OCI-LY3 (cell line): ENCODE measurements around the gene KDM4C.

ENCODE experiments used
- EZH2phosphoT487 ChIP-seq: fragments of 200-600 bp; shearing (Covaris generic); IDR thresholded peaks from 2 replicates; pipeline ENCODE4 v1.6.1; 2018; ENCODE audit warnings: antibody characterized with exemption, mixed run types, low read depth
- TF ChIP-seq, protein P1 (sequence below): fragments of 200-600, 300-600 bp; sonication (generic); IDR thresholded peaks from 2 replicates; pipeline ENCODE4 v1.5.1; 2014; ENCODE audit warnings: antibody characterized with exemption, low read length, low read depth

DNA sequence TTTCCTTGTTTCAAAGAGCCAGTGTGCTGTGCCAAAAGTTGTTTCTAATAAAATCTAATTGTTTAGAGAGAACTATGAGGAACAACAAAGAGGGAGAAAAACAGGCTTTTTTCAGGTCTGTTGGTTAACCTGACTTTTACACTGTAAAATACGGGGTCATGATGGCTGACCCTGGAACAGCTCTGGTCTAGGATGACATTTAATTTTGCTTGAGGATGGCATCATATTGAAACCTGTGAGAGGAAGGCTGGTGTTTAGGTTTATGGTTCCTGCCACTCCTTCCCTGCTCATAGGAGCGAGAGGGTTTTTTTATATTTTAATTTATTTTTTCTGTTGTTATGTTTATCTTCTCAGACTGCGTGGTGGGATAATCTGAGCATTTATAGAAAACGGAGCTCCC lies 327.6 kb downstream of the KDM4C start:
- TF ChIP-seq, protein P1, sequence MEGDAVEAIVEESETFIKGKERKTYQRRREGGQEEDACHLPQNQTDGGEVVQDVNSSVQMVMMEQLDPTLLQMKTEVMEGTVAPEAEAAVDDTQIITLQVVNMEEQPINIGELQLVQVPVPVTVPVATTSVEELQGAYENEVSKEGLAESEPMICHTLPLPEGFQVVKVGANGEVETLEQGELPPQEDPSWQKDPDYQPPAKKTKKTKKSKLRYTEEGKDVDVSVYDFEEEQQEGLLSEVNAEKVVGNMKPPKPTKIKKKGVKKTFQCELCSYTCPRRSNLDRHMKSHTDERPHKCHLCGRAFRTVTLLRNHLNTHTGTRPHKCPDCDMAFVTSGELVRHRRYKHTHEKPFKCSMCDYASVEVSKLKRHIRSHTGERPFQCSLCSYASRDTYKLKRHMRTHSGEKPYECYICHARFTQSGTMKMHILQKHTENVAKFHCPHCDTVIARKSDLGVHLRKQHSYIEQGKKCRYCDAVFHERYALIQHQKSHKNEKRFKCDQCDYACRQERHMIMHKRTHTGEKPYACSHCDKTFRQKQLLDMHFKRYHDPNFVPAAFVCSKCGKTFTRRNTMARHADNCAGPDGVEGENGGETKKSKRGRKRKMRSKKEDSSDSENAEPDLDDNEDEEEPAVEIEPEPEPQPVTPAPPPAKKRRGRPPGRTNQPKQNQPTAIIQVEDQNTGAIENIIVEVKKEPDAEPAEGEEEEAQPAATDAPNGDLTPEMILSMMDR = no peak
- TF ChIP-seq EZH2phosphoT487 = no peak
